ENCODE data around the gene TTL. TPM values are rescaled to one million over a fixed set of nuclear protein-coding genes. Genes with fewer than 3 reads are reported as not detected.

The TTL gene
- polyA plus RNA-seq, 5 donors, result 44.3 to 54.3 (median 51.1) TPM

- no peak for DNase-seq
Measured at GRCh38 chr2:112580084-112580483, 98.1 kb downstream of the TTL start.

GRCh38 chr2:112582314-112582746 lies 100.4 kb downstream of the TTL start:
- DNase-seq, result peak in 1 of 2 donors; percentile 43

DNA sequence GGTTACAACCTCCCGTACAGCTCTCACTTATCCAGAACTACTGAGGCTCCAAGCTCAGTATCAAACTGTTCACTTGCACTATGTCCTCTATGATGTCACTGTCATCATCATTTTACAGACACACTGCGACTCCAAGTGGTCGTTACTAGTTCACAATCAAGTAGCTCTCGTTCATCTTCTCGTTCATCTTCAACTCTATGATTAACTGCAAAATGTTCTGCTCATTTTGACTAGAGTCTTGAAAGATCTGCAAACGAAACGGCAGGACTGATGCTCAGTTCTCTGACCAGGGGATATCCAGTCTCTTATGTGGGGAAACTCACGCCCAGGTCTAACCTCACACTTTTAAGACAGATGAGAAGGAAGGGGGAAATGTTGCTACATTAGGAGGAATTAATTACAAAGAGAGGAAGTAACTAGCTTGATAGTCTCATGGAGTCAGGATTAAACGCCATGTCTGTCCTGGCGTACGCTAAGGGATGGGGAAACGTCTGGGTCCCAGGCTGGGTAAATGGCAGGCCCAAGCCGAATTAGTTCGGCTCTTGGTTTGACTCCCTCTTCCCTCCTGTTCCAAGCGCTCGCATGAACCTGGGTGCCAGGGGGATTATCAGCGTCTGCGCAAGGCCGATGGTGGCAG lies 101.7 kb downstream of the TTL start:
- DNase-seq, result no peak

GRCh38 chr2:112584134-112584890 lies 102.4 kb downstream of the TTL start, which contains the start of gene CHCHD5:
CHCHD5 (plus strand) TSS chr2:112584609; CDS start chr2:112584648, 39 bp downstream.
- peak; percentile 92 to 94 for DNase-seq

DNA sequence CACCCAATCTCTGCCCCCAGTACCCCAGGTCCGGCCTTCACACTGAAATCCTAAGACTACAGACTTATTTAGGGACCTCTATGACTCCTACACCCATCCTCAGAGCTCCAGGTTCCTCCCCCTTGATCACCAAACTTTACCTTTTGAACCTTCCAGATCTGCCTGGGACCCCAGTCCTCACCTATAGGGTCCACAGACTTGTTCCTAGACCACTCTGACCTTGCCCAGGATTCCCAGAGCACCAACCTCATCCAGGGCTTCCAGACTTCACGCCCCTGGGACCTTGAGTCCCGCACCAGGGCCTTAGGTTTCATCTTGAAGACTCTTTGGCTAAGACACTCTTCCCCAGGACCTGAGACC lies 102.9 kb downstream of the TTL start:
- DNase-seq, result no peak

- no peak for DNase-seq
Measured at GRCh38 chr2:112585400-112585799, 103.4 kb downstream of the TTL start.

- no peak for DNase-seq
Measured at GRCh38 chr2:112585873-112586464, 104.0 kb downstream of the TTL start.

DNA sequence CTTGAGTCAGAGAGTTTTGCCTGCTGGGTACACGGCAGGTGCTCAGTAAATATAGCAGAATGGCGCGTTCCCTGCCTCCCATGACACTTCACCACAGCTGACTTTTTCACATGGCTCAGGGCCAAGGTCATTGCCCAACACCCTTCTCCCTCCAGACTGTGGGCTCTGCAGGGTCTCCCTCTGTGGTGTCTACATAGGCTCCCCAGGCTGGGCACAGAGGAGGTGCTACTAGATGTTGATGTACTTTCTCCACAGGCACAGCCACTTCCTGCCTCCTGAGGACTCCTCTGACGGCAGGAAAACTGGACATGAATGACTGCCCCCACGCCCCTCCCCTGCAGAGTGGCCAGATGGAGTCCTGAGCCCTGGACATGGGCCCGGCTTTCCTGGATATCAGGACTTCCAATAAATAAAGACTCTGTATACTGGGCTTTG lies 106.7 kb downstream of the TTL start:
- DNase-seq, result no peak

Other genes with a start within 250 kb of the TTL start
- 10 to 100 TPM; 18.6 to 28.6 (median 25.8) TPM for gene ZC3H8, start 227.1 kb upstream of the TTL start, polyA plus RNA-seq (ENCODE audit: insufficient read depth in 1 of 5, insufficient read length in 5 of 5, low replicate concordance in 1 of 5)
- 10 to 100 TPM in 2 of 5 donors, 1 to 10 TPM in 3; 4.9 to 11.4 (median 9.4) TPM for gene ZC3H6, start 206.6 kb upstream of the TTL start, polyA plus RNA-seq (ENCODE audit: insufficient read depth in 1 of 5, insufficient read length in 5 of 5, low replicate concordance in 1 of 5)
- 1 to 10 TPM; 1.7 to 5.6 (median 4.0) TPM for gene RGPD8, start 48.5 kb upstream of the TTL start, polyA plus RNA-seq (ENCODE audit: insufficient read depth in 1 of 5, insufficient read length in 5 of 5, low replicate concordance in 1 of 5)
- gene POLR1B, start 60.3 kb downstream of the TTL start, polyA plus RNA-seq (ENCODE audit: insufficient read depth in 1 of 5, insufficient read length in 5 of 5, low replicate concordance in 1 of 5), result 10 to 100 TPM; 15.2 to 29.8 (median 19.9) TPM
- gene CHCHD5, start 102.5 kb downstream of the TTL start, polyA plus RNA-seq (ENCODE audit: insufficient read depth in 1 of 5, insufficient read length in 5 of 5, low replicate concordance in 1 of 5), result 10 to 100 TPM; 19.8 to 35.4 (median 24.2) TPM
- gene SLC20A1, start 163.8 kb downstream of the TTL start, polyA plus RNA-seq (ENCODE audit: insufficient read depth in 1 of 5, insufficient read length in 5 of 5, low replicate concordance in 1 of 5), result 10 to 100 TPM; 29.8 to 40.3 (median 35.7) TPM
- gene NT5DC4, start 238.9 kb downstream of the TTL start, polyA plus RNA-seq (ENCODE audit: insufficient read depth in 1 of 5, insufficient read length in 5 of 5, low replicate concordance in 1 of 5), result under 1 TPM in 2 of 5 donors, not detected in 3; 0.06 to 0.13 TPM

All from right lung (tissue), 5 donors.